GM23338 (cell line): Measurements from ENCODE around the gene CERT1. TPM values are rescaled to one million over a fixed set of nuclear protein-coding genes. Genes with fewer than 3 reads are reported as not detected.
"Not testable (repeated sequence)": the region's sequence is repeated elsewhere in the genome, so short reads cannot be mapped to it uniquely, and the experiment has no call there.

Experiments used
- ATAC-seq: fragments of 200-7000 bp; cut with Tn5 transposase; 3 replicates; pipeline ENCODE4 v1.9.1; 2020
- DNase-seq: peaks from one replicate; pipeline ENCODE4 v3.0.0-alpha.2; 2015; ENCODE audit warnings: low spot score
- H2AFZ ChIP-seq: fragments of 200-600 bp; sonication (generic); 2 replicates; pipeline ENCODE4 v1.8.0; 2016; ENCODE audit warnings: antibody characterized with exemption, mild to moderate bottlenecking, moderate library complexity
- H3F3A ChIP-seq: fragments of 200-600 bp; sonication (generic); replicated peaks from 2 replicates; pipeline ENCODE4 v1.8.0; 2017; ENCODE audit warnings: antibody characterized with exemption, mixed run types, low read depth
- H3K27ac ChIP-seq: fragments of 200-600 bp; sonication (generic); 2 replicates; pipeline ENCODE4 v1.6.1; 2016; ENCODE audit warnings: low read depth
- H3K27me3 ChIP-seq: fragments of 200-600 bp; sonication (generic); 2 replicates; pipeline ENCODE4 v1.8.0; 2016; ENCODE audit warnings: mild to moderate bottlenecking, mixed run types, moderate library complexity; ENCODE audit not compliant: insufficient read depth
- H3K36me3 ChIP-seq: fragments of 200-600 bp; sonication (generic); 2 replicates; pipeline ENCODE4 v1.8.0; 2016; ENCODE audit warnings: mild to moderate bottlenecking; ENCODE audit not compliant: insufficient read depth
- H3K4me1 ChIP-seq: fragments of 200-600 bp; sonication (generic); 2 replicates; pipeline ENCODE4 v1.8.0; 2016; ENCODE audit warnings: mild to moderate bottlenecking, moderate library complexity; ENCODE audit not compliant: insufficient read depth
- H3K4me2 ChIP-seq: fragments of 200-600 bp; sonication (generic); 2 replicates; pipeline ENCODE4 v1.7.1; 2017; ENCODE audit warnings: mixed run types
- H3K4me3 ChIP-seq: fragments of 200-600 bp; sonication (generic); 2 replicates; pipeline ENCODE4 v1.6.1; 2016; ENCODE audit warnings: mixed run types
- H3K79me2 ChIP-seq: fragments of 200-600 bp; sonication (generic); replicated peaks from 2 replicates; pipeline ENCODE4 v1.8.0; 2017; ENCODE audit warnings: mild to moderate bottlenecking; ENCODE audit not compliant: insufficient read depth
- H3K9me2 ChIP-seq: fragments of 200-600 bp; sonication (generic); 2 replicates; pipeline ENCODE4 v1.8.0; 2017; ENCODE audit not compliant: insufficient read depth
- H4K20me1 ChIP-seq: fragments of 200-600 bp; sonication (generic); replicated peaks from 2 replicates; pipeline ENCODE4 v1.8.0; 2017; ENCODE audit warnings: mild to moderate bottlenecking; ENCODE audit not compliant: insufficient read depth
- H3K27ac Mint-ChIP-seq: 2 replicates; pipeline ENCODE4 v1.8.0; 2020; ENCODE audit warnings: inconsistent platforms, mild to moderate bottlenecking, moderate library complexity, mixed read lengths
- H3K27me3 Mint-ChIP-seq: 3 replicates; pipeline ENCODE4 v1.8.0; 2022; ENCODE audit warnings: low read depth, mild to moderate bottlenecking, moderate library complexity, mixed read lengths, inconsistent platforms; ENCODE audit not compliant: insufficient read depth, poor library complexity
- H3K36me3 Mint-ChIP-seq: 3 replicates; pipeline ENCODE4 v1.8.0; 2021; ENCODE audit warnings: low read depth, mild to moderate bottlenecking, inconsistent platforms, moderate library complexity, mixed read lengths
- H3K4me1 Mint-ChIP-seq: 3 replicates; pipeline ENCODE4 v1.8.0; 2020; ENCODE audit warnings: mild to moderate bottlenecking, inconsistent platforms, mixed read lengths
- H3K4me3 Mint-ChIP-seq: 3 replicates; pipeline ENCODE4 v1.8.0; 2021; ENCODE audit warnings: moderate library complexity, mild to moderate bottlenecking, inconsistent platforms, mixed read lengths
- H3K9me3 Mint-ChIP-seq: 3 replicates; pipeline ENCODE4 v1.8.0; 2020; ENCODE audit warnings: moderate library complexity, mild to moderate bottlenecking, inconsistent platforms, mixed read lengths
- CREB1 ChIP-seq: fragments of 250-450 bp; sonication (Bioruptor Pico); IDR thresholded peaks from 2 replicates; pipeline ENCODE4 v1.5.0; 2020; ENCODE audit warnings: low read depth, mild to moderate bottlenecking, moderate library complexity
- CTCF ChIP-seq, 2 experiments: fragments of 200-600 bp in 1 of 2; sonication (generic) in 1 of 2; conservative IDR thresholded peaks; 2 replicates each; pipeline versions ENCODE4 v1.5.1 to v1.6.1; 2016 to 2017; ENCODE audit warnings: antibody characterized with exemption in 2 of 2, low read depth in 2 of 2, mild to moderate bottlenecking in 2 of 2, moderate library complexity in 1 of 2
- STAT1 ChIP-seq: IDR thresholded peaks from one replicate; pipeline ENCODE4 v1.6.1; 2016; ENCODE audit warnings: antibody characterized with exemption; ENCODE audit not compliant: unreplicated experiment
- ZNF114 ChIP-seq: fragments of 250-450 bp; sonication (Bioruptor Pico); IDR thresholded peaks from 2 replicates; pipeline ENCODE4 v1.5.0; 2020; ENCODE audit warnings: mild to moderate bottlenecking, moderate library complexity
- ZNF331 ChIP-seq: fragments of 250-450 bp; sonication (Bioruptor Pico); IDR thresholded peaks from 2 replicates; pipeline ENCODE4 v1.5.0; 2020; ENCODE audit warnings: low read depth, mild to moderate bottlenecking, moderate library complexity
- polyA plus RNA-seq: library from polyadenylated mRNA; unstranded; fragments of >200 nt; fragmentation: Nextera tagmentation; extraction: Ambion mirVana; gene quantifications from 2 replicates; pipeline ENCODE4 v1.2.1, GENCODE V29; 2016
- total RNA-seq: library from RNA; depleted of rRNA; stranded (reverse); fragments of >200 nt; shearing (Covaris generic); gene quantifications from 2 replicates; pipeline ENCODE4 v1.2.3, GENCODE V29; 2014

The CERT1 gene
- total and polyA plus RNA-seq, 2 experiments from 2014 or later = 36.5 to 40.7 TPM

GRCh38 chr5:75335486-75335885 is 175.9 kb downstream of the CERT1 start (continued):
- TF ChIP-seq STAT1 = no peak
- no peak for TF ChIP-seq ZNF114 (CRISPR knock-in tag)
- no peak for TF ChIP-seq ZNF331 (CRISPR knock-in tag)
- TF ChIP-seq CREB1 = no peak

- H3F3A ChIP-seq, H3K4me1 ChIP-seq, H3K9me2 ChIP-seq, H3K36me3 ChIP-seq, DNase-seq, H3K4me1 Mint-ChIP-seq, H3K27me3 Mint-ChIP-seq, H3K4me2 ChIP-seq, H3K4me3 ChIP-seq, H3K27ac ChIP-seq, ATAC-seq, H3K27me3 ChIP-seq, H2AFZ ChIP-seq, H3K4me3 Mint-ChIP-seq: not testable (repeated sequence)
- Histone ChIP-seq H4K20me1 (peaks cover 16% of the 10 kb centered on the region), H3K79me2 (peaks cover 23% of the 10 kb centered on the region)
- H3K36me3 Mint-ChIP-seq = peaks cover 20% of the 10 kb centered on the region
- 0 out of 2 replicates have a peak overlapping the region, but pooled peaks have one; percentile 26 for H3K27ac Mint-ChIP-seq
- peaks cover 10% of the 10 kb centered on the region; the same call in 2 of the 3 replicates for H3K9me3 Mint-ChIP-seq
Observed at GRCh38 chr5:75334413-75334812, 177.0 kb downstream of the CERT1 start.

GRCh38 chr5:75333759-75334158 is 177.7 kb downstream of the CERT1 start:
- H3K27ac ChIP-seq, H3K4me3 Mint-ChIP-seq, H3F3A ChIP-seq, H3K27me3 ChIP-seq, H3K4me1 ChIP-seq, H3K27me3 Mint-ChIP-seq, H3K36me3 ChIP-seq, H3K4me1 Mint-ChIP-seq, H2AFZ ChIP-seq, H3K4me2 ChIP-seq, DNase-seq, H3K9me2 ChIP-seq, H3K27ac Mint-ChIP-seq, H3K4me3 ChIP-seq, ATAC-seq: not testable (repeated sequence)
- peaks cover 17% of the 10 kb centered on the region for H3K36me3 Mint-ChIP-seq
- H3K79me2 ChIP-seq = peaks cover 17% of the 10 kb centered on the region
- peaks cover 11% of the 10 kb centered on the region for H4K20me1 ChIP-seq
- H3K9me3 Mint-ChIP-seq = peaks cover 10% of the 10 kb centered on the region; the same call in 2 of the 3 replicates

- no peak overlapping the region for H3K4me3 ChIP-seq
- no peak overlapping the region for H3K27ac ChIP-seq
- peak overlapping the region; percentile 39; the same call in 1 of the 2 replicates for H2AFZ ChIP-seq
- H3K4me2 ChIP-seq = no peak overlapping the region
- no peaks in the 10 kb centered on the region for H3F3A ChIP-seq
- peak; percentile 32 for DNase-seq
- no peak for ATAC-seq
- Mint-ChIP-seq H3K27ac (no peak overlapping the region), H3K4me3 (no peak overlapping the region), H3K27me3 (peaks cover 4% of the 10 kb centered on the region), H3K4me1 (no peaks in the 10 kb centered on the region), H3K36me3 (0 out of 3 replicates have a peak, but pooled peaks cover 5% of the 10 kb centered on the region), H3K9me3 (peaks cover 10% of the 10 kb centered on the region; the same call in 2 of the 3 replicates)
- H3K9me2 ChIP-seq = no peaks in the 10 kb centered on the region
- H3K79me2 ChIP-seq = no peaks in the 10 kb centered on the region
- H3K4me1 ChIP-seq = peaks cover 9% of the 10 kb centered on the region; the same call in 1 of the 2 replicates
- H3K36me3 ChIP-seq = no peaks in the 10 kb centered on the region
- no peaks in the 10 kb centered on the region for H4K20me1 ChIP-seq
- H3K27me3 ChIP-seq = no peaks in the 10 kb centered on the region
- TF ChIP-seq CREB1 = no peak
- TF ChIP-seq CTCF (conservative IDR thresholded peaks at IDR 0.05; ENCODE audit: low read depth in 2 of 2) = peak in 1 of 2 experiments; percentile 24; a peak in 1 of 4 replicates
Observed at GRCh38 chr5:75331095-75332090, 180.0 kb downstream of the CERT1 start.
